PC-3 (cell line): ENCODE measurements around the gene HES7. TPM values are rescaled to one million over a fixed set of nuclear protein-coding genes. Genes with fewer than 3 reads are reported as not detected.

ENCODE experiments used
- ATAC-seq: fragments of 200-7000 bp; cut with Tn5 transposase; 2 replicates; pipeline ENCODE4 v1.9.1; 2020; ENCODE audit warnings: mild to moderate bottlenecking, moderate library complexity
- BruUV-seq: library from RNA; stranded (reverse); fragments of 400-500 nt; replicated peaks from 2 replicates; lab custom pipeline; 2021; lab: Mats Ljungman, UMichigan
- CTCF ChIA-PET: fragments of 300-600 bp; sonication (Branson Sonifier 250); formaldehyde crosslinking; loops from one replicate; lab custom pipeline; 2022; ENCODE audit warnings: antibody characterized with exemption; lab: Charles Lee
- POLR2A ChIA-PET: fragments of 300-600 bp; sonication (Branson Sonifier 250); formaldehyde crosslinking; loops from one replicate; lab custom pipeline; 2022; ENCODE audit warnings: antibody characterized with exemption; ENCODE audit not compliant: unreplicated experiment; lab: Charles Lee
- DNase-seq: peaks from one replicate; pipeline ENCODE4 v3.0.0-alpha.2; 2015
- H2AFZ ChIP-seq: fragments of 300-600 bp; sonication (generic); 2 replicates; pipeline ENCODE4 v1.6.0; 2016; ENCODE audit warnings: antibody characterized with exemption, low read length
- H3F3A ChIP-seq: fragments of 300-600 bp; sonication (generic); one replicate; pipeline ENCODE4 v1.6.0; 2017; ENCODE audit warnings: antibody characterized with exemption, low read length, control low read depth, mild to moderate bottlenecking; ENCODE audit not compliant: unreplicated experiment
- H3K27ac ChIP-seq: fragments of 300-600 bp; sonication (generic); 2 replicates; pipeline ENCODE4 v1.5.1; 2016; ENCODE audit warnings: mild to moderate bottlenecking, low read length
- H3K27me3 ChIP-seq: fragments of 300-600 bp; sonication (generic); 2 replicates; pipeline ENCODE4 v1.6.1; 2016; ENCODE audit warnings: low read length, mixed read lengths
- H3K36me3 ChIP-seq: fragments of 300-600 bp; sonication (generic); 2 replicates; pipeline ENCODE4 v1.6.1; 2016; ENCODE audit warnings: low read depth, mixed run types, low read length, mixed read lengths
- H3K4me1 ChIP-seq: fragments of 300-600 bp; sonication (generic); 2 replicates; pipeline ENCODE4 v1.5.1; 2016; ENCODE audit warnings: low read length; ENCODE audit not compliant: insufficient read depth
- H3K4me2 ChIP-seq: fragments of 300-600 bp; sonication (generic); 2 replicates; pipeline ENCODE4 v1.6.0; 2016; ENCODE audit warnings: low read length
- H3K4me3 ChIP-seq: fragments of 300-600 bp; sonication (generic); 2 replicates; pipeline ENCODE4 v1.5.1; 2016; ENCODE audit warnings: mild to moderate bottlenecking, low read length, mixed read lengths
- H3K79me2 ChIP-seq: fragments of 300-600 bp; sonication (generic); 2 replicates; pipeline ENCODE4 v1.6.1; 2017; ENCODE audit warnings: low read length, mixed read lengths
- H3K9ac ChIP-seq: fragments of 300-600 bp; sonication (generic); 2 replicates; pipeline ENCODE4 v1.6.0; 2016; ENCODE audit warnings: mild to moderate bottlenecking, low read length
- H3K9me2 ChIP-seq: fragments of 300-600 bp; sonication (generic); replicated peaks from 2 replicates; pipeline ENCODE4 v1.6.1; 2016; ENCODE audit warnings: mixed run types, low read length, mixed read lengths
- H3K9me3 ChIP-seq: fragments of 300-600 bp; sonication (generic); 2 replicates; pipeline ENCODE4 v1.6.1; 2016; ENCODE audit warnings: low read length, mixed read lengths
- H4K20me1 ChIP-seq: fragments of 300-600 bp; sonication (generic); 2 replicates; pipeline ENCODE4 v1.6.1; 2016; ENCODE audit warnings: low read length, mixed read lengths
- CTCF ChIP-seq: fragments of 300-600 bp; sonication (generic); conservative IDR thresholded peaks from 2 replicates; pipeline ENCODE4 v1.5.1; 2017; ENCODE audit warnings: antibody characterized with exemption, low read depth, mild to moderate bottlenecking, low read length
- EZH2 ChIP-seq: fragments of 300-600 bp; sonication (generic); IDR thresholded peaks from one replicate; pipeline ENCODE4 v1.6.1; 2017; ENCODE audit warnings: antibody characterized with exemption, mild to moderate bottlenecking, low read length; ENCODE audit not compliant: unreplicated experiment
- EZH2phosphoT487 ChIP-seq: fragments of 300-600 bp; sonication (generic); IDR thresholded peaks from 2 replicates; pipeline ENCODE4 v1.6.1; 2018; ENCODE audit warnings: mild to moderate bottlenecking, antibody characterized with exemption, low read length, borderline replicate concordance
- intact Hi-C: fragments of 100-400 bp; cut with micrococcal nuclease; formaldehyde crosslinking; loops from 2 replicates; pipeline ENCODE4 v1.9.0; 2023
- total RNA-seq: library from RNA; depleted of rRNA; stranded (reverse); fragments of >200 nt; gene quantifications from 2 replicates; pipeline ENCODE4 v1.2.3, GENCODE V29; 2014

HES7 gene
- total RNA-seq, 1 experiment from 2014 or later, result not detected

- Histone ChIP-seq H3K79me2 (peaks cover 7% of the 10 kb centered on the region), H3K4me3 (no peak overlapping the region), H3K9ac (no peak overlapping the region), H4K20me1 (peaks cover 8% of the 10 kb centered on the region; the same call in 1 of the 2 replicates), H3K9me2 (no peaks in the 10 kb centered on the region), H3K9me3 (no peaks in the 10 kb centered on the region), H3K27me3 (no peaks in the 10 kb centered on the region), H2AFZ (no peak overlapping the region), H3K4me2 (no peak overlapping the region), H3K27ac (no peak overlapping the region), H3K4me1 (peaks cover 5% of the 10 kb centered on the region), H3F3A (no peaks in the 10 kb centered on the region), H3K36me3 (peaks cover 4% of the 10 kb centered on the region; the same call in 1 of the 2 replicates)
- DNase-seq, result no peak
- BruUV-seq, result no TSS peak
- ChIA-PET POLR2A (no interaction called here), CTCF (no interaction called here)
- no peak for TF ChIP-seq EZH2phosphoT487
- TF ChIP-seq EZH2, result no peak
- no peak for TF ChIP-seq CTCF
- no peak for ATAC-seq
- intact Hi-C loops, result no loop called here
Measured at GRCh38 chr17:8146381-8147140, 22.7 kb upstream of the HES7 start.

- H3K9me2 ChIP-seq, result no peaks in the 10 kb centered on the region
- H3F3A ChIP-seq, result no peaks in the 10 kb centered on the region
- no peak for ATAC-seq
- TF ChIP-seq EZH2, result no peak
- TF ChIP-seq CTCF, result no peak
- TF ChIP-seq EZH2phosphoT487, result no peak
- intact Hi-C loops, result no loop called here
- H4K20me1 ChIP-seq, result peaks cover 6% of the 10 kb centered on the region; the same call in 1 of the 2 replicates
- H3K4me1 ChIP-seq, result peaks cover 2% of the 10 kb centered on the region
- H3K9me3 ChIP-seq, result no peaks in the 10 kb centered on the region
- H2AFZ ChIP-seq, result no peak overlapping the region
- peaks cover 5% of the 10 kb centered on the region for H3K79me2 ChIP-seq
- no peak overlapping the region for H3K4me2 ChIP-seq
- no peak for DNase-seq
- CTCF ChIA-PET, result no interaction called here
- BruUV-seq, result no TSS peak
- H3K9ac ChIP-seq, result no peak overlapping the region
- no peak overlapping the region for H3K4me3 ChIP-seq
- peaks cover 4% of the 10 kb centered on the region; the same call in 1 of the 2 replicates for H3K36me3 ChIP-seq
- no peak overlapping the region for H3K27ac ChIP-seq
- no peaks in the 10 kb centered on the region for H3K27me3 ChIP-seq
- POLR2A ChIA-PET, result no interaction called here
Measured at GRCh38 chr17:8145811-8146210, 21.9 kb upstream of the HES7 start.
